Measurements from ENCODE around the gene EMC8.

Gene EMC8

GRCh38 chr16:85826686-85827247 is 27.4 kb upstream of the EMC8 start:
- Mint-ChIP-seq H3K36me3 (ENCODE audit: low read depth) (peaks cover 4% of the 10 kb centered on the region), H3K4me3 (no peak overlapping the region)

GRCh38 chr16:85825326-85825725 is 26.0 kb upstream of the EMC8 start:
- H3K27me3 Mint-ChIP-seq (ENCODE audit: low read depth), result peaks cover 65% of the 10 kb centered on the region
- no peaks in the 10 kb centered on the region for H3K9me3 Mint-ChIP-seq
- H3K4me3 Mint-ChIP-seq, result no peak overlapping the region
- no peak for TF ChIP-seq CTCF (IDR thresholded peaks at IDR 0.05; ENCODE audit: unreplicated experiment in 3 of 3)
- H3K4me1 Mint-ChIP-seq, result no peaks in the 10 kb centered on the region
- H3K36me3 Mint-ChIP-seq (ENCODE audit: low read depth), result peaks cover 4% of the 10 kb centered on the region
- H3K27ac Mint-ChIP-seq, result no peak overlapping the region

More at GRCh38 chr16:85826686-85827247, 27.4 kb upstream of the EMC8 start:
- no peaks in the 10 kb centered on the region for H3K4me1 Mint-ChIP-seq
- H3K27me3 Mint-ChIP-seq (ENCODE audit: low read depth), result peaks cover 65% of the 10 kb centered on the region
- H3K9me3 Mint-ChIP-seq, result no peaks in the 10 kb centered on the region
- no peak overlapping the region for H3K27ac Mint-ChIP-seq
- no peak for TF ChIP-seq CTCF (IDR thresholded peaks at IDR 0.05; ENCODE audit: unreplicated experiment in 3 of 3)

- Mint-ChIP-seq H3K27ac (no peak overlapping the region), H3K4me1 (no peaks in the 10 kb centered on the region), H3K36me3 (ENCODE audit: low read depth) (peaks cover 4% of the 10 kb centered on the region), H3K9me3 (no peaks in the 10 kb centered on the region), H3K27me3 (ENCODE audit: low read depth) (peaks cover 66% of the 10 kb centered on the region), H3K4me3 (no peak overlapping the region)
- TF ChIP-seq CTCF (IDR thresholded peaks at IDR 0.05; ENCODE audit: unreplicated experiment in 3 of 3), result no peak
Observed at GRCh38 chr16:85824161-85825135, 25.1 kb upstream of the EMC8 start.

GRCh38 chr16:85823328-85823920 is 24.1 kb upstream of the EMC8 start:
- Mint-ChIP-seq H3K36me3 (ENCODE audit: low read depth) (no peaks in the 10 kb centered on the region), H3K27ac (no peak overlapping the region), H3K4me3 (no peak overlapping the region), H3K9me3 (no peaks in the 10 kb centered on the region), H3K27me3 (ENCODE audit: low read depth) (peaks cover 67% of the 10 kb centered on the region), H3K4me1 (no peaks in the 10 kb centered on the region)
- no peak for TF ChIP-seq CTCF (IDR thresholded peaks at IDR 0.05; ENCODE audit: unreplicated experiment in 3 of 3)

- H3K27me3 Mint-ChIP-seq (ENCODE audit: low read depth), result peaks cover 68% of the 10 kb centered on the region
- H3K4me3 Mint-ChIP-seq, result no peak overlapping the region
- H3K27ac Mint-ChIP-seq, result no peak overlapping the region
- H3K36me3 Mint-ChIP-seq (ENCODE audit: low read depth), result no peaks in the 10 kb centered on the region
- H3K9me3 Mint-ChIP-seq, result no peaks in the 10 kb centered on the region
- H3K4me1 Mint-ChIP-seq, result no peaks in the 10 kb centered on the region
- TF ChIP-seq CTCF (IDR thresholded peaks at IDR 0.05; ENCODE audit: unreplicated experiment in 3 of 3), result no peak
Observed at GRCh38 chr16:85822145-85822544, 22.8 kb upstream of the EMC8 start.

Data from nephron (organoid).